ENCODE results near the gene THYN1. TPM values are rescaled to one million over a fixed set of nuclear protein-coding genes. Genes with fewer than 3 reads are reported as not detected.
A peak's percentile ranks its signal among the peaks of the same experiment; 100 is the strongest.

Gene THYN1
- total and polyA plus RNA-seq, 3 donors from 2014 or later = 85.0 to 94.0 (median 86.9) TPM

DNA sequence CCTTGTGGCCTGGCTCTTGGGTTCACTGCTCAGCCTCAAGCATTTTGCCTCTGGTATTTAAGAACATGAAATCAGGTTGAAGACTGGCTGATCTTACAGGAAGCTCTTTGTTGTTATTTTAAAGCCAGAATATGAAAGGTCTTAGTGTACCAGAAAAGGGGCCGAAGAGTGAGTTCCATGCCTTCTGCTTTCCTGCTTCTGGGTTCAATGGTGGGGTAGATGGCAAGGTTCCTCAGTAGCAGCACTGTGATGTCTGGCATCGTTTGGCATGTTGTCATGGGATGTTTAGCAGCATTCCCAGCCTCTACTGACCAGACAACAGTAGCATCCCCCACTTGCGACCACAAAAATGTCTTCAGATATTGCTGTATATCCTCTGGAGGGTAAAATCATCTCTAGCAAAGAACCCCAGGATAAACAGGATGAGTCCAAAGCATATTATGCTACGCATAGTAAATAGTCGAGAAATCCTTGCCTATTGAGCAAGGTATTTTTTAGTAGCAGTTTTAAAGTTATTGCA, 26.3 kb downstream of the THYN1 start:
- WGBS, 2 donors = 76 to 81% methylated on average over 5 of the region's 5 CpGs
- Histone ChIP-seq H3K36me3 (ENCODE audit: low read depth, missing control alignments) (no peaks in the 10 kb centered on the region), H3K27ac (no peak overlapping the region), H3K4me3 (no peak overlapping the region), H3K4me1 (peaks cover 36% of the 10 kb centered on the region), H3K27me3 (no peaks in the 10 kb centered on the region), H3K9me3 (no peaks in the 10 kb centered on the region)
- intact Hi-C loops (cut with DNase I; ENCODE audit: low total_unique reads) = no loop called here
- no peak for TF ChIP-seq POLR2A (IDR thresholded peaks at IDR 0.05)
- TF ChIP-seq, protein P1, sequence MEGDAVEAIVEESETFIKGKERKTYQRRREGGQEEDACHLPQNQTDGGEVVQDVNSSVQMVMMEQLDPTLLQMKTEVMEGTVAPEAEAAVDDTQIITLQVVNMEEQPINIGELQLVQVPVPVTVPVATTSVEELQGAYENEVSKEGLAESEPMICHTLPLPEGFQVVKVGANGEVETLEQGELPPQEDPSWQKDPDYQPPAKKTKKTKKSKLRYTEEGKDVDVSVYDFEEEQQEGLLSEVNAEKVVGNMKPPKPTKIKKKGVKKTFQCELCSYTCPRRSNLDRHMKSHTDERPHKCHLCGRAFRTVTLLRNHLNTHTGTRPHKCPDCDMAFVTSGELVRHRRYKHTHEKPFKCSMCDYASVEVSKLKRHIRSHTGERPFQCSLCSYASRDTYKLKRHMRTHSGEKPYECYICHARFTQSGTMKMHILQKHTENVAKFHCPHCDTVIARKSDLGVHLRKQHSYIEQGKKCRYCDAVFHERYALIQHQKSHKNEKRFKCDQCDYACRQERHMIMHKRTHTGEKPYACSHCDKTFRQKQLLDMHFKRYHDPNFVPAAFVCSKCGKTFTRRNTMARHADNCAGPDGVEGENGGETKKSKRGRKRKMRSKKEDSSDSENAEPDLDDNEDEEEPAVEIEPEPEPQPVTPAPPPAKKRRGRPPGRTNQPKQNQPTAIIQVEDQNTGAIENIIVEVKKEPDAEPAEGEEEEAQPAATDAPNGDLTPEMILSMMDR (IDR thresholded peaks at IDR 0.05) = no peak
- no peak for DNase-seq

DNA sequence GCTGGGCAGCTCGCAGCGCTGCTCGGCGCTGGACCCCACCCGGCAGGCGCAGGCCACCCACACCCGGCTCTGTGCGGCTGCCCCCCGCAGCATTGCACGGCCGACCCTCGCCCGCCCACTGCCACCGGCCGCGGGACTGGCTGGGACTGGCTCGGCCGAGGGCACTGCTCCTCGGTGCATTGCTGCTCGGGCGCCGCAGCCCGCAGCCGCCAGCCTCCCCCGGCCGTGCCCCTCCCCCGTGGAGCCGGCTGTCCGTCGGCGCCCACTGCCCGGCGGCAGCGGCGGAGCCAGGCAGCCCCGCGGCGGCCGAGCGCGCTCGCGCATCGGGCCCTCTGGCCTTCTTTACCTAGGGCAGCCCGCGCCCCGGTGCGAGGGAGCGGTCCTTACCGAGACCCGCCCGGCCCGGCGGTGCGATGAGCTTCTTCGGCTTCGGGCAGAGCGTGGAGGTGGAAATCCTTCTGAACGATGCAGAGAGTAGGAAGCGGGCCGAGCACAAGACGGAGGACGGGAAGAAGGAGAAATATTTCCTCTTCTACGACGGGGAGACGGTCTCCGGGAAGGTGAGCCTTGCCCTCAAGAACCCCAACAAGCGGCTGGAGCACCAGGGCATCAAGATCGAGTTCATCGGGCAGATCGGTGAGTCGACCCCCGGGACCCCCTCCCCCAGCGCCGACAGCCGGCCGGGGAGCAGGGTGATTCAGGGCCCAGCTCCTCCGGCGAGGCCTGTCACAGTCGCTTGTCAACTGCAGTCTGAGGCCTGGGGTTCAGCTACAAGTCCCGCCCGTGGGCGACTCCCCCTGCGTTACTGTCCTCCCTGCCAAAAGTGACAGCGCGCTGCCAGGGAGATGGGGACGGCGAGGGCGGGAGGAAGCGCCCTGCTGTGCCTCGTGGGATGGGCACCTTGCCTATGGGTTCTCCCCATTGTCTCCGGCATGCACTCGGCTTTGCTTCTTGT, 28.2 kb downstream of the THYN1 start:
- intact Hi-C loops (cut with DNase I; ENCODE audit: low total_unique reads) = no loop called here
- Histone ChIP-seq H3K27me3 (no peaks in the 10 kb centered on the region), H3K9me3 (no peaks in the 10 kb centered on the region), H3K4me1 (peaks cover 24% of the 10 kb centered on the region), H3K4me3 (peak overlapping the region; percentile 89 to 96), H3K36me3 (ENCODE audit: low read depth, missing control alignments) (no peaks in the 10 kb centered on the region), H3K27ac (peak overlapping the region; percentile 51 to 99)
- DNase-seq = peak; percentile 75
- TF ChIP-seq POLR2A (IDR thresholded peaks at IDR 0.05) = no peak
- TF ChIP-seq, protein P1 (IDR thresholded peaks at IDR 0.05) = no peak
- 0% methylated on average over 27 to 61 of the region's 93 CpGs for WGBS, 2 donors

DNA sequence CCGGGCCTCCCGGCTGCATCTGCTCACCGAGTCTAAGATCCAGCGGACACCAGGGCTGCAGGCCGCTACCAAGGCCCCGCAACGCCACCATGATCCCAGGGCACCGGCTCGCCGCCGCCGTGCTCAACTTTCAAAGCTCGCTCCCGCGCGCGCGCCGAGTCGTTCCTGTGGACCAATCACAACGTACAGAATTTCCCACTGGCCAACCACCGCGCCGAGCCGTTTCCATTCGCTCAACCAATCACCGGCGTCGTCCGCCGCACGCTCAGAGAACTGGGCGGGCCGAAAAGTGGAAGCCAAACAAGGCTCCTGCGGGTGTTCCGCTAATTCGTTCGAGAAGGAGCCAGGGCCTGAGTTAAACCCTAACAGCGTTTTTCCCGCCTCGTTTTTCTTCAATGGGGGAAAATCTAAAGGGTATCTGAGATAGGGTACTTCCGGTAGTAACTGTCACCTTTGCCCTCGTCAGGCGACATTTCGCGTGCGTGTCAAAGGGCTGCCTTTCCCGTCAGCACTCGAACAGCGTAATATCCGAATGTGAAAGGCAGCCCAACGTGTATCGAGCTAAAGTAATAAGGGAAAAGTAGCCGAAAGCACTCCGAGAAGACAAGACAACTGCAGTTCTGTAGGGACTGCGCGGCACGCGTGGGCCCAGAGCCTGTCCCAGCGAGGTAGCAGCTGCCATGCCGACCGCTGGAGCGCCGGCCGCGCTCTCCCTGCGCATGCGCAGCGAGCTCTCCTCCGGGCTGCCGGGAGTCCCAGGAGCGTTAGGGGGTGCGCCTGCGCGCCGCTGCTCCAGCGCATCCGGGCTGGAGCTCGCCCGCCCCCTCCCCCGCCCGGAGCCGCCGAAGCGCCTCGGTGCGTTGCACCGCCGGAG, 29.1 kb downstream of the THYN1 start, which contains the start of the genes NCAPD3 and VPS26B:
NCAPD3 (minus strand) TSS at position 132 of the 874 bp plus-strand sequence; CDS start at position 91, 41 bp downstream.
VPS26B (plus strand) TSS at position 836 of the 874 bp plus-strand sequence. CDS start 452 bp downstream, outside the sequence.
- Histone ChIP-seq H3K27me3 (no peaks in the 10 kb centered on the region), H3K27ac (peak within 1 kb of the TSS; percentile 95 to 99), H3K36me3 (ENCODE audit: low read depth, missing control alignments) (no peaks in the 10 kb centered on the region), H3K9me3 (no peaks in the 10 kb centered on the region), H3K4me1 (peaks cover 24% of the 10 kb centered on the region), H3K4me3 (peak within 1 kb of the TSS; percentile 89 to 96)
- intact Hi-C loops (cut with DNase I; ENCODE audit: low total_unique reads) = no loop called here
- TF ChIP-seq, protein P1 (IDR thresholded peaks at IDR 0.05) = peak in 1 of 3 experiments; percentile 24
- TF ChIP-seq POLR2A (IDR thresholded peaks at IDR 0.05) = peak; percentile 93
- peak; percentile 99 for DNase-seq
- WGBS, 2 donors = 0 to 1% methylated on average over 19 to 61 of the region's 89 CpGs

DNA sequence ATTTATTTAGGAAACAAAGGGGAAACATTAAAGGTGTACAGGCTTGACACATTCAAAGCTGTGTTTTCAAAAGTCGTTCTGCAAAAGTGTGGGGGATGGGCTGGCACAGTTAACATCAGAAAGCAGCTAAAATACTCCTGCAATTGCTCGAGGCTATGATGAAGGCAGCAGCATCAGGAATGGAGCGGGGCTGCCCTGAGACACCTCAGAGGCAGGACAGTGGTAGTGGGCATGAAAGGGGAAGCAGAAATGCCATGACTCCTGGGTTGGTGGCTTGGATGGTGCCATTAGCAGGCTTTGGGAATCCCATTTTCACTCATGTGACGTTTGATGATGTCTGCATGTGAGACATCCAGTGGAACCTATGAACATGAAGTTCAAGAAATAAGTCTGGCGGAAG, 30.0 kb downstream of the THYN1 start:
- peak overlapping the region; percentile 95 to 99 for H3K27ac ChIP-seq

More for the DNA sequence above, 30.0 kb downstream of the THYN1 start:
- no peaks in the 10 kb centered on the region for H3K36me3 ChIP-seq (ENCODE audit: low read depth, missing control alignments)
- H3K4me1 ChIP-seq = peaks cover 24% of the 10 kb centered on the region
- no peak for TF ChIP-seq POLR2A (IDR thresholded peaks at IDR 0.05)
- TF ChIP-seq, protein P1 (IDR thresholded peaks at IDR 0.05) = no peak
- intact Hi-C loops (cut with DNase I; ENCODE audit: low total_unique reads) = no loop called here
- H3K9me3 ChIP-seq = no peaks in the 10 kb centered on the region
- peak overlapping the region; percentile 89 to 96 for H3K4me3 ChIP-seq
- no peak for DNase-seq
- 2 to 6% methylated on average over 5 of the region's 5 CpGs for WGBS, 2 donors
- H3K27me3 ChIP-seq = no peaks in the 10 kb centered on the region

All from testis (tissue), 3 donors.